Astrocyte of the spinal cord (primary cell): Measurements from ENCODE around the gene GPSM3.

Experiments
- DNase-seq: peaks from one replicate; pipeline ENCODE4 v3.0.0; 2011; ENCODE audit warnings: low read depth, low spot score
- H3K4me3 ChIP-seq: 2 replicates; pipeline ENCODE4 v1.5.1; 2011; ENCODE audit warnings: low read depth, mild to moderate bottlenecking, low read length, moderate library complexity
- CTCF ChIP-seq: IDR thresholded peaks from 2 replicates; pipeline ENCODE4 v1.5.1; 2012; ENCODE audit warnings: low read depth, mild to moderate bottlenecking, low read length, inconsistent platforms
- in situ Hi-C: cut with HindIII; loops from 2 replicates; pipeline ENCODE4 v1.10.0; 2017; ENCODE audit warnings: low sequenced_read_pairs

The GPSM3 gene

GRCh38 chr6:32192608-32193039 is at the start of gene GPSM3:
Gene GPSM3, minus strand, starts transcription at chr6:32192643. Its CDS starts 130 bp downstream, at chr6:32192513.
- DNase-seq, result no peak
- in situ Hi-C loops, result no loop called here
- TF ChIP-seq CTCF, result no peak
- H3K4me3 ChIP-seq, result no peak within 1 kb of the TSS

- no peak for TF ChIP-seq CTCF
- in situ Hi-C loops, result no loop called here
- H3K4me3 ChIP-seq, result no peak overlapping the region
Observed at GRCh38 chr6:32240686-32241085, 48.2 kb upstream of the GPSM3 start.

GRCh38 chr6:32239462-32239861 is 47.0 kb upstream of the GPSM3 start:
- in situ Hi-C loops, result no loop called here
- H3K4me3 ChIP-seq, result no peak overlapping the region
- no peak for TF ChIP-seq CTCF
- no peak for DNase-seq

More at GRCh38 chr6:32240686-32241085, 48.2 kb upstream of the GPSM3 start:
- DNase-seq, result no peak

GRCh38 chr6:32234934-32235333 is 42.5 kb upstream of the GPSM3 start:
- in situ Hi-C loops, result no loop called here
- no peak for DNase-seq
- no peak overlapping the region for H3K4me3 ChIP-seq
- no peak for TF ChIP-seq CTCF

- DNase-seq, result no peak
- TF ChIP-seq CTCF, result no peak
- H3K4me3 ChIP-seq, result no peak overlapping the region
- in situ Hi-C loops, result no loop called here
Observed at GRCh38 chr6:32226434-32226833, 34.0 kb upstream of the GPSM3 start.

- no peak overlapping the region for H3K4me3 ChIP-seq
Observed at GRCh38 chr6:32224696-32225095, 32.3 kb upstream of the GPSM3 start.

More at GRCh38 chr6:32224696-32225095, 32.3 kb upstream of the GPSM3 start:
- no peak for DNase-seq
- in situ Hi-C loops, result no loop called here
- TF ChIP-seq CTCF, result no peak
